ENCODE measurements around the gene ANKRD53. TPM values are rescaled to one million over a fixed set of nuclear protein-coding genes. Genes with fewer than 3 reads are reported as not detected.

Gene ANKRD53
- total RNA-seq, 2 donors from 2014 or later: 0.36 to 0.74 TPM

DNA sequence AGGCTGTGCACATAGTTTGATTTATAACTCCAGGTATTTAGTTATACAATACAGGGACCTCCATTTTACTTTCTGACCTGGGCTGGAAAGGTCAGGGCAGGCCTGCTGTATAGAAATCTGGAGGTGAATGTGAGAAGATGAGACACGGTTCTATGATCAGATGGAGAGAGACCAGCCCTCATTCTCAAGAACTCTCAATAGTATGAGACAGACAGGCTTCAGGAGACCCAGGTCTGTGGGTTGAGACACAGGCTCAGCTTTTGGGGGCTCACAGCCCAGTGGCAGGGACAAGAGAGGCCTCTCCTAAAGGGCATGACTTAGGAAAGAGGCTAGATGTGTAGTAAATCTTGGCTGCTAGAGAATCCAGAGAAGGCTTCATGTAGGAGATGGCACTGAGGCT is 43.4 kb upstream of the ANKRD53 start:
- WGBS: 83% methylated on average over 1 of the region's 1 CpG
- H3K9me3 ChIP-seq: no peaks in the 10 kb centered on the region
- H3K4me3 ChIP-seq: no peak overlapping the region
- H3K4me1 ChIP-seq (replicated peaks): no peaks in the 10 kb centered on the region
- TF ChIP-seq POLR2A (IDR thresholded peaks at IDR 0.05) (no peak), POLR2AphosphoS5 (IDR thresholded peaks at IDR 0.05) (no peak)
- TF ChIP-seq, protein P1, sequence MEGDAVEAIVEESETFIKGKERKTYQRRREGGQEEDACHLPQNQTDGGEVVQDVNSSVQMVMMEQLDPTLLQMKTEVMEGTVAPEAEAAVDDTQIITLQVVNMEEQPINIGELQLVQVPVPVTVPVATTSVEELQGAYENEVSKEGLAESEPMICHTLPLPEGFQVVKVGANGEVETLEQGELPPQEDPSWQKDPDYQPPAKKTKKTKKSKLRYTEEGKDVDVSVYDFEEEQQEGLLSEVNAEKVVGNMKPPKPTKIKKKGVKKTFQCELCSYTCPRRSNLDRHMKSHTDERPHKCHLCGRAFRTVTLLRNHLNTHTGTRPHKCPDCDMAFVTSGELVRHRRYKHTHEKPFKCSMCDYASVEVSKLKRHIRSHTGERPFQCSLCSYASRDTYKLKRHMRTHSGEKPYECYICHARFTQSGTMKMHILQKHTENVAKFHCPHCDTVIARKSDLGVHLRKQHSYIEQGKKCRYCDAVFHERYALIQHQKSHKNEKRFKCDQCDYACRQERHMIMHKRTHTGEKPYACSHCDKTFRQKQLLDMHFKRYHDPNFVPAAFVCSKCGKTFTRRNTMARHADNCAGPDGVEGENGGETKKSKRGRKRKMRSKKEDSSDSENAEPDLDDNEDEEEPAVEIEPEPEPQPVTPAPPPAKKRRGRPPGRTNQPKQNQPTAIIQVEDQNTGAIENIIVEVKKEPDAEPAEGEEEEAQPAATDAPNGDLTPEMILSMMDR (IDR thresholded peaks at IDR 0.05): no peak
- intact Hi-C loops (cut with DNase I): no loop called here
- no peak for DNase-seq (ENCODE audit: low spot score)
- H3K36me3 ChIP-seq: no peaks in the 10 kb centered on the region
- no peak overlapping the region for H3K27ac ChIP-seq
- peaks cover 4% of the 10 kb centered on the region for H3K27me3 ChIP-seq (replicated peaks; ENCODE audit: insufficient read depth)

DNA sequence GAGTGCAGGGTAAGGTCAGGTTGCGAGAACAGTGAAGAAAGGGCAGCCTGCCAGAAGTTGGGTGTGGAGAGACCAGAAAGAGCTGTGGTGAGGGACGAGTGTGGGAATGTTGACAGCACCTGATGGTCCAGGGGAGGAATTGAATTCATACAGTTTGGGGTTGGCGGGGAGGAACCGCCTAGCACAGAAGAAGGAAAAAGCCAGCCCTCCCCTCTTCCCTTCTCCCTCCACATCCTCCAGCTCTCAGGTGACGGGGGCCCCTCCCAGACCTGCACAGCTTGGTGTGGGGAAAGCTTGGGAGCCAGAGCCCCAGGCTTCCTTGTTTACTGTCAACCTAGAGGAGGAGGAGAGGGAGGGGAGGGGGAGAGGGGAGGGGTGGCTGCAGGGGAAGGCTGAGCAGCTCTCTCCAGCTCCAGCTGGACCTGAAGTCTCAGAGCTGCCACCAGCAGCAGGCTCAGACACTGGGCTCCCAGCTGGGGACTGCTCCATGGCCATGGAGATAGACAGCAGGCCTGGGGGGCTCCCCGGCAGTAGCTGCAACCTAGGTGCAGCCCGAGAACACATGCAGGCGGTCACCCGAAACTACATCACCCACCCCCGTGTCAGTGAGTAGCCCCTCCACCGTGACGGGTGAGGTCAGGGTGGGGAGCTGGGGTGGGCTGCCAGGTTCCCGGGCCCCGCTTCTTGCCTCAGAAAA is 42.8 kb upstream of the ANKRD53 start, which contains the start of gene ATP6V1B1:
Gene ATP6V1B1 (plus strand): TSS at position 433 of the 697 bp plus-strand sequence. CDS start 55 bp downstream, at position 488.
- H3K36me3 ChIP-seq: no peaks in the 10 kb centered on the region
- WGBS: 45% methylated on average over 14 of the region's 14 CpGs
- H3K9me3 ChIP-seq: no peaks in the 10 kb centered on the region
- no peak within 1 kb of the TSS for H3K4me3 ChIP-seq
- no peak for DNase-seq (ENCODE audit: low spot score)
- no peaks in the 10 kb centered on the region for H3K4me1 ChIP-seq (replicated peaks)
- no peak within 1 kb of the TSS for H3K27ac ChIP-seq
- H3K27me3 ChIP-seq (replicated peaks; ENCODE audit: insufficient read depth): peaks cover 4% of the 10 kb centered on the region
- TF ChIP-seq, protein P1 (IDR thresholded peaks at IDR 0.05): no peak
- TF ChIP-seq POLR2A (IDR thresholded peaks at IDR 0.05) (no peak), POLR2AphosphoS5 (IDR thresholded peaks at IDR 0.05) (no peak)
- intact Hi-C loops (cut with DNase I): no loop called here

DNA sequence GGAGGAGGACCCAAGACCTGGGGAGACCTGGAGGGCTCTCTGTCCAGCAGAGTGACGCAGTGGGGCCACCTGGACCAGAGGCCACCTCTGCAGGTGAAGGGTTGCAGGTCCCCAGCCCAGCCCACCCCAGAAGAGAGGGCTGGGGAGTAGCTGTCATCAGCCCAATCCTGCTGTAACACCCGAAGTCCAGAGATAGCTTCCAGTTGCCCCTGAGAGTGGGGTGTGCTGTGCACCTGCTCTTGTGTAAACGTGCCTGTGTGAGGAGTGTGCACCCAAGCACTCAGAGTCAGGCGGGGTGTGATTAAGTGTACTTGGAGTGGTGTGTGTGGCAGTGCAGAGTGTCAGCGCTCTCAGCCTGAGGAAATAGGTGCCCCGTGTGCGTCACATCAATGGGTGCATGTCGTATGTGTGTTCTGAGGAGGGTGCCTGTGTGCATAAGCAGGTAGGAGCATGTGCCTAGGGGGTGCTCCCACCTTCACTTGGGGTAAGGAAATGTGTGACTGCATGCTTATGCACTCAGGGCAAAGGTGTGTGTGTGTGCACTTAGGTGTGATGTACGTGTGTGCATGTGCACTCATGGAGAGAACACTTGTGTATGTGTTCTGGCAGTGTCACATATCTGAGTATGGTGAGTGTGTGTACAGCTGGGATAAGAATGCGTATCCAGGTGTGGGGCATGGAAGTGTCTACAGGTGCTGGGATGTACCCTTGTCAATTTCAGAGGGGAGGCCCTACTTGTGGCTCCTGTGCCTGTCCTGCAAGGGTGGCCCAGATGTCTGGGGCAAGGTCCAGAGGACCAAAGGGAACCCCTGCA is 42.1 kb upstream of the ANKRD53 start:
- 83% methylated on average over 10 of the region's 10 CpGs for WGBS
- no peak overlapping the region for H3K27ac ChIP-seq
- no peaks in the 10 kb centered on the region for H3K4me1 ChIP-seq (replicated peaks)
- intact Hi-C loops (cut with DNase I): no loop called here
- TF ChIP-seq POLR2A (IDR thresholded peaks at IDR 0.05): no peak
- no peak for TF ChIP-seq POLR2AphosphoS5 (IDR thresholded peaks at IDR 0.05)
- TF ChIP-seq, protein P1 (IDR thresholded peaks at IDR 0.05): no peak
- H3K36me3 ChIP-seq: no peaks in the 10 kb centered on the region
- peaks cover 4% of the 10 kb centered on the region for H3K27me3 ChIP-seq (replicated peaks; ENCODE audit: insufficient read depth)
- H3K4me3 ChIP-seq: no peak overlapping the region
- no peak for DNase-seq (ENCODE audit: low spot score)
- H3K9me3 ChIP-seq: no peaks in the 10 kb centered on the region

DNA sequence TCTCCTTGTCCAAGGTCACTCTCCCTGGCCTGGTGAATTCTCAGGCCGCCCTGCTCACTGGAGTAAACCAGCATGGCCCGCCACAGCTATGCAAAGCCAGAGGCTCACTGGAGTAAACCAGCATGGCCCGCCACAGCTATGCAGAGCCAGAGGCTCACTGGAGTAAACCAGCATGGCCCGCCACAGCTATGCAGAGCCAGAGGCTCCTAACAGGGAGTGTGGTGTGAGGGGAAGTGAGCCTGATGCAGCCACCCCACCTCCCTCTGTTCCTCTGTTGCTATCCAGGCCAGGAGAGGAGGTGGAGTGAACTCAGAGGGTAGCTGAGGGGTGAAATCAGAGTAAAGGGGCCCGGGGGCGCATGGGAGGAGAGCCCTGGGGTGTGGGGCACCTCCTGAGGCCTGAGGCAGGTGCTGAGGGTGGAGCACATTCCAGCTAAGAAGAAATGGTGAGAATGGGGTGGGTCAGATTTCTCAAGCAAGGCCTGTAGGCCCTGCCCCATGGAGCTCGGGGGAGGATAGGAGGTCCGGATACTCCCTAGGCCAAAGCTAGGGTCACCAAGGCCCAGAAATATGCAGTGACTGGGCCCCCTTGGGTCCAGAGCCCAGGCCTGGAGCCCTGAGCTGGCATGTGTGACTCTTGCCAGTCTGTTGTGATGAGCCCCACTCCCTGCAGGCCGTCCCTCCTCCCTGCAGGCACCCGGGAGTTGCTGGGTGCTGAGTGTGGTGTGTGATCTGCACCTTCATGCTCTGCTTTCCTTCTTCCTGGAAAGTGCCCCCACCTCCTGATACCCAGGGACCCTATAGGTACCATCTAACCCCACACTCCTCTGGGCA is 41.2 kb upstream of the ANKRD53 start:
- H3K27me3 ChIP-seq (replicated peaks; ENCODE audit: insufficient read depth): peaks cover 4% of the 10 kb centered on the region
- DNase-seq (ENCODE audit: low spot score): no peak
- H3K4me1 ChIP-seq (replicated peaks): no peaks in the 10 kb centered on the region
- H3K4me3 ChIP-seq: no peak overlapping the region
- intact Hi-C loops (cut with DNase I): no loop called here
- H3K27ac ChIP-seq: no peak overlapping the region
- 84% methylated on average over 10 of the region's 10 CpGs for WGBS
- TF ChIP-seq POLR2AphosphoS5 (IDR thresholded peaks at IDR 0.05) (no peak), POLR2A (IDR thresholded peaks at IDR 0.05) (no peak)
- TF ChIP-seq, protein P1 (IDR thresholded peaks at IDR 0.05): no peak
- H3K9me3 ChIP-seq: no peaks in the 10 kb centered on the region
- H3K36me3 ChIP-seq: no peaks in the 10 kb centered on the region
